ENCODE results near the gene LSM4. TPM values are rescaled to one million over a fixed set of nuclear protein-coding genes. Genes with fewer than 3 reads are reported as not detected.
A peak's percentile ranks its signal among the peaks of the same experiment; 100 is the strongest.

Gene LSM4
- total and polyA plus RNA-seq, 2 of the 4 experiments (the other 2 are of a cell fraction), result 44.8 to 118 TPM

GRCh38 chr19:18294467-18294864 lies 28.4 kb downstream of the LSM4 start:
- Histone ChIP-seq H2AK5ac (ENCODE audit: low read depth, low read length) (peak overlapping the region; percentile 70; the same call in 1 of the 2 replicates), H3K18ac (ENCODE audit: low read depth, low read length) (no peak overlapping the region), H4K8ac (ENCODE audit: low read depth in 2 of 2, low read length in 2 of 2) (no peak overlapping the region), H3K36me3 (ENCODE audit: control insufficient read depth, insufficient read depth, low read length) (no peaks in the 10 kb centered on the region), H2BK20ac (ENCODE audit: low read depth, low read length) (no peak overlapping the region), H2AFZ (replicated peaks; ENCODE audit: low read length, poor library complexity) (no peak overlapping the region), H3K56ac (ENCODE audit: extremely low read depth, insufficient read depth, low read length) (no peak overlapping the region), H3K4me1 (ENCODE audit: control insufficient read depth, insufficient read depth, low read length) (peaks cover 28% of the 10 kb centered on the region), H3K9me1 (ENCODE audit: insufficient read depth, low read length) (0 out of 2 replicates have a peak, but pooled peaks cover 9% of the 10 kb centered on the region), H3K9me3 (ENCODE audit: control insufficient read depth, insufficient read depth, low read length) (no peaks in the 10 kb centered on the region), H4K91ac (ENCODE audit: insufficient read depth, low read depth, low read length) (no peak overlapping the region), H3K14ac (replicated peaks; ENCODE audit: low read depth, low read length) (no peak overlapping the region), H2BK120ac (ENCODE audit: low read depth, low read length) (no peak overlapping the region), H3K27ac (ENCODE audit: insufficient read depth, low read length) (no peak overlapping the region), H3K4me2 (ENCODE audit: low read depth, low read length) (no peak overlapping the region), H4K5ac (ENCODE audit: low read depth, low read length) (no peak overlapping the region), H3K23ac (ENCODE audit: low read depth, low read length) (no peak overlapping the region), H3K27me3 (ENCODE audit: control insufficient read depth, insufficient read depth, low read length) (no peaks in the 10 kb centered on the region), H3K4me3 (ENCODE audit: insufficient read depth, low read depth, low read length) (no peak overlapping the region), H3K4ac (ENCODE audit: low read depth, low read length) (peak overlapping the region; percentile 35), H3K79me1 (ENCODE audit: low read depth in 1 of 2, low read length in 2 of 2) (peaks cover 0 to 4% of the 10 kb centered on the region in 2 experiments; a peak in 1 of 4 replicates), H3K9ac (ENCODE audit: low read depth, low read length) (no peak overlapping the region), H2BK5ac (ENCODE audit: low read depth, low read length, poor library complexity, severe bottlenecking) (no peak overlapping the region), H2BK15ac (ENCODE audit: low read depth, low read length) (no peak overlapping the region; the same call in 2 of the 3 replicates), H4K20me1 (ENCODE audit: insufficient read depth, low read length) (no peaks in the 10 kb centered on the region), H2AK9ac (replicated peaks; ENCODE audit: low read depth, low read length, poor library complexity) (peak overlapping the region; percentile 84)
- TF ChIP-seq MAFK (IDR thresholded peaks at IDR 0.05; ENCODE audit: low read depth, low read length), result 0 out of 2 replicates have a peak, but pooled peaks have one; percentile 42
- TF ChIP-seq USF2 (IDR thresholded peaks at IDR 0.05; ENCODE audit: low read depth, low read length), result no peak
- DNase-seq (no peak), ATAC-seq (ENCODE audit: low read depth) (no peak)
- in situ Hi-C loops (cut with MboI; ENCODE audit: low sequenced_read_pairs), result no loop called here
- ChIA-PET POLR2A (ENCODE audit: unreplicated experiment) (no interaction called here), CTCF (interaction anchor here (3.0 kb wide), 1 partner anchor 15 kb away, joined by 23 read pairs; no protein-coding TSS in a partner anchor)
- intact Hi-C loops (cut with micrococcal nuclease), result no loop called here
- WGBS, 2 experiments (ENCODE audit: extremely low coverage in 2 of 2, insufficient read length in 1 of 2), result 92% methylated on average over 4 of the region's 9 CpGs; no CpG with 5 or more reads in 1 of the 2 experiments
- dilution Hi-C loops (cut with HindIII; ENCODE audit: low sequenced_read_pairs, unreplicated experiment), result no loop called here
- no TSS peak for BruUV-seq (replicated peaks)

Data from IMR-90 (cell line).